ENCODE data around the gene GJD3. TPM values are rescaled to one million over a fixed set of nuclear protein-coding genes. Genes with fewer than 3 reads are reported as not detected.
A peak's percentile ranks its signal among the peaks of the same experiment; 100 is the strongest.

GJD3 gene
- total RNA-seq, 1 donor from 2014 or later: not detected

DNA sequence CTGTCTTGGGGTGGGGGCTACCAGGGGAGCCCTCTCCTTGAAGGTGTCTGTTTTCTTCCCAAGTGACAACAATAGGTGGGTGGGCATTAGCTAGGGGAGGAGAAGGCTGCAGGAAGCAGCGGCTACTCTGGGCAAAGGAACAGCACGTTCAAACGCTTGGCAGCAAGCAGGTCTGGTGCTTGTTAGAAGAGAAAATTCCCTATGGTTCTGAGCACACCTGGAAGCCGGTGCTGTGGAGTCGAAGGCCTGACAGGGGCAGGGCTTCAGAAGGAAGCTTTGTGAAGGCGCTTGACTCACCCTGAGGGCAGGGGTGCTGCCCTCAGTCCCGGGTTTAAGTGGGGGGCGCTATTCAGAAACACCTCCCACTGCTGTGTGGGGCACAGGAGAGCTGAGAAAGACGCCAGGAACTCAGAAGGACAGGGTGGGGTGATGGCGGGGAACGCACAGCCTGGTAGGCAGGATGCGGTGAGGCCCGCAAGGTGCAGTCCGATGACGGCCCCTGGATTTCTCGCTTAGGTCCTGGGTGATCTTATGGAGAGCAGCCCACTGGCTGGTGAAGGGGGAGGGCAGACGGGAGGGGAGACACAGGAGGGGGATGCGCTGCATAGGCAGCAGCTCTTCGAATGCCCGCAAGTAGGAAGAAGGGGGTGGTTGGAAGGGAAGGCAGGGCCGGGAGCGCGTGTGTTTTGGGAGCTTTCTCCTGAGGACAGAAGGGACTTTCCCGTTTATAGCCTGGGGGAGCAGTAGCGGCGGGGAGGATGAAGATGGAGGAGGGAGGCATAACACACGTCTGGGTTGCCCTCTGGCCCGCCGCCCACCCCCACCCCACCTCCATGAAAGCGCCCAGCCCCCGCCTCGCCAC, 3.2 kb downstream of the GJD3 start:
- Histone ChIP-seq H3K4me1 (peaks cover 4% of the 10 kb centered on the region), H3K27me3 (peaks cover 55% of the 10 kb centered on the region), H3F3A (ENCODE audit: low read depth) (peaks cover 9% of the 10 kb centered on the region), H4K20me1 (ENCODE audit: low read depth) (no peaks in the 10 kb centered on the region), H3K9me3 (ENCODE audit: low read depth) (no peaks in the 10 kb centered on the region), H3K27ac (no peak overlapping the region), H3K4me2 (no peak overlapping the region), H2AFZ (replicated peaks) (peak overlapping the region; percentile 34), H3K4me3 (no peak overlapping the region), H3K36me3 (no peaks in the 10 kb centered on the region), H3K79me2 (ENCODE audit: low read depth) (no peaks in the 10 kb centered on the region), H3K9ac (no peak overlapping the region)
- Mint-ChIP-seq H3K4me3 (peak overlapping the region; percentile 51), H3K27me3 (ENCODE audit: insufficient read depth, low read depth) (peaks cover 21% of the 10 kb centered on the region), H3K4me1 (peaks cover 13% of the 10 kb centered on the region), H3K9me3 (no peaks in the 10 kb centered on the region), H3K27ac (no peak overlapping the region), H3K36me3 (no peaks in the 10 kb centered on the region)
- TF ChIP-seq EZH2phosphoT487 (IDR thresholded peaks at IDR 0.05) (no peak), EZH2 (IDR thresholded peaks at IDR 0.05) (no peak)
- TF ChIP-seq, protein P1, sequence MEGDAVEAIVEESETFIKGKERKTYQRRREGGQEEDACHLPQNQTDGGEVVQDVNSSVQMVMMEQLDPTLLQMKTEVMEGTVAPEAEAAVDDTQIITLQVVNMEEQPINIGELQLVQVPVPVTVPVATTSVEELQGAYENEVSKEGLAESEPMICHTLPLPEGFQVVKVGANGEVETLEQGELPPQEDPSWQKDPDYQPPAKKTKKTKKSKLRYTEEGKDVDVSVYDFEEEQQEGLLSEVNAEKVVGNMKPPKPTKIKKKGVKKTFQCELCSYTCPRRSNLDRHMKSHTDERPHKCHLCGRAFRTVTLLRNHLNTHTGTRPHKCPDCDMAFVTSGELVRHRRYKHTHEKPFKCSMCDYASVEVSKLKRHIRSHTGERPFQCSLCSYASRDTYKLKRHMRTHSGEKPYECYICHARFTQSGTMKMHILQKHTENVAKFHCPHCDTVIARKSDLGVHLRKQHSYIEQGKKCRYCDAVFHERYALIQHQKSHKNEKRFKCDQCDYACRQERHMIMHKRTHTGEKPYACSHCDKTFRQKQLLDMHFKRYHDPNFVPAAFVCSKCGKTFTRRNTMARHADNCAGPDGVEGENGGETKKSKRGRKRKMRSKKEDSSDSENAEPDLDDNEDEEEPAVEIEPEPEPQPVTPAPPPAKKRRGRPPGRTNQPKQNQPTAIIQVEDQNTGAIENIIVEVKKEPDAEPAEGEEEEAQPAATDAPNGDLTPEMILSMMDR (IDR thresholded peaks at IDR 0.05): no peak
- DNase-seq (ENCODE audit: low spot score): no peak

DNA sequence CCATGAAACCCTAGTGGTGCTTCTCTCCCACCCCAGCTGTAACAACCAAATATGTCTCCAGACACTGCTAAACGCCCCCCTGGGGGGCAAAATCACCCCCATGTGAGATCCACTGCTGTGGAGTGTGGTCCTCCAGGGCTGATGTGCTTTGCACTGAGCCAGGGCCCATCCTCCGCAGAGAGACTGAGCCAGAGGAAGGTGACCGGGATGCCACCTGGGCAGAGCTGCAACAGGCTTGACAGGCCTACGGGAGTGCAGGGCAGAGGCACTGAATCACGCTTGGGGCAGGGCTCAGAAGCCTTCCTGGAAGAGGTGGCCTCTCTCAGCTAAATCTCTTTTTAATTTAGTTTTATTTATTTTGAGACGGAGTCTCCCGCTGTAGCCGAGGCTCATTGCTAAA, 4.4 kb downstream of the GJD3 start:
- Histone ChIP-seq H3K4me2 (no peak overlapping the region), H3K9ac (no peak overlapping the region), H3K79me2 (ENCODE audit: low read depth) (no peaks in the 10 kb centered on the region), H3K9me3 (ENCODE audit: low read depth) (no peaks in the 10 kb centered on the region), H3F3A (ENCODE audit: low read depth) (peaks cover 9% of the 10 kb centered on the region), H4K20me1 (ENCODE audit: low read depth) (no peaks in the 10 kb centered on the region), H3K36me3 (no peaks in the 10 kb centered on the region), H3K4me1 (peaks cover 4% of the 10 kb centered on the region), H2AFZ (replicated peaks) (no peak overlapping the region), H3K27me3 (peaks cover 53% of the 10 kb centered on the region), H3K4me3 (no peak overlapping the region), H3K27ac (no peak overlapping the region)
- no peaks in the 10 kb centered on the region for H3K9me3 Mint-ChIP-seq
- TF ChIP-seq EZH2 (IDR thresholded peaks at IDR 0.05): no peak
- no peak for TF ChIP-seq EZH2phosphoT487 (IDR thresholded peaks at IDR 0.05)
- TF ChIP-seq, protein P1 (IDR thresholded peaks at IDR 0.05): no peak
- peaks cover 20% of the 10 kb centered on the region for H3K27me3 Mint-ChIP-seq (ENCODE audit: insufficient read depth, low read depth)
- H3K4me3 Mint-ChIP-seq: no peak overlapping the region
- peaks cover 2% of the 10 kb centered on the region for H3K36me3 Mint-ChIP-seq
- H3K4me1 Mint-ChIP-seq: peaks cover 18% of the 10 kb centered on the region
- H3K27ac Mint-ChIP-seq: no peak overlapping the region
- DNase-seq (ENCODE audit: low spot score): no peak

DNA sequence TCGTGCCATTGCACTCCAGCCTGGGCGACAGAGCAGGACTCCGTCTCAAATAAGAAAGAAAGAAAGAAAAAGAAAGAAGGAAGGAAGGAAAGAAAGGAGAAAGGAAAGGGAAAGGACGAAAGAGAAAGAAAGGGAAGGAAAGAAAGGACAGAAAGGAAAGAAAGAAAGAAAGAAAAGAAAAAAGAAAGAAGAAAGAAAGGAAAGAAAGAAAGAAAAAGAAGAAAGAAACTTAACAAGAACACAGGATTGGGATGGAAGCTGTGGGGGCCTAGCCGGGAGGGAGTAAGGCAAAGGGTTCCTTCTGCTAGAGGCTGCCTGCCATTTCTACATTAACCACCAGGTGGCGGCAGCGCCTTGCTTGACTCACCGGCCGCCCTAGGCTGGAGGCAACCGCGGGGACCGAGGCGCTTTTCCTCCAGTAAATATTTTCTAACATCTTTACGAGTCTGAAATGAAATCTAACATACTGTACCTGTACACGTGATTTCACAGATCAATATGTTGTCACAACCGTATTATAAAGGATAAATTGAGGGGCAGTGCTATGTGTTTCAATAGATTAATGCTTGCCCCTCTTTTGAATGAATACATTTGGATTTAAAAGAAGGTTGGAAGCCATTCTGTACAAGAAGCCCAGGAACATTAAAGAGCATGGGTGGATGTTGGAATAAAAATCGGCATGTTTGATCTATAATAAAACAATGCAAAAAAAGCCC, 6.1 kb downstream of the GJD3 start:
- Mint-ChIP-seq H3K27me3 (ENCODE audit: insufficient read depth, low read depth) (peaks cover 10% of the 10 kb centered on the region), H3K4me1 (peaks cover 22% of the 10 kb centered on the region), H3K4me3 (peak overlapping the region; percentile 37), H3K27ac (no peak overlapping the region), H3K36me3 (peaks cover 2% of the 10 kb centered on the region), H3K9me3 (no peaks in the 10 kb centered on the region)
- Histone ChIP-seq H3K4me2 (peak overlapping the region; percentile 73), H3K36me3 (no peaks in the 10 kb centered on the region), H3F3A (ENCODE audit: low read depth) (peaks cover 9% of the 10 kb centered on the region), H3K79me2 (ENCODE audit: low read depth) (no peaks in the 10 kb centered on the region), H3K4me1 (no peaks in the 10 kb centered on the region), H3K4me3 (peak overlapping the region; percentile 19), H3K27me3 (peaks cover 37% of the 10 kb centered on the region), H3K9me3 (ENCODE audit: low read depth) (no peaks in the 10 kb centered on the region), H3K27ac (no peak overlapping the region), H4K20me1 (ENCODE audit: low read depth) (no peaks in the 10 kb centered on the region), H2AFZ (replicated peaks) (peak overlapping the region; percentile 82), H3K9ac (no peak overlapping the region)
- DNase-seq (ENCODE audit: low spot score): peak; percentile 91
- TF ChIP-seq EZH2 (IDR thresholded peaks at IDR 0.05): no peak
- TF ChIP-seq, protein P1 (IDR thresholded peaks at IDR 0.05): peak; percentile 94

Measured in neural progenitor cell (in vitro differentiated cells).